Erythroblast (primary cell): ENCODE measurements around the gene TMEM30B.
"Not testable (repeated sequence)": the region's sequence is repeated elsewhere in the genome, so short reads cannot be mapped to it uniquely, and the experiment has no call there.

Experiments used
- GATA1 ChIP-seq: IDR thresholded peaks from 2 replicates; pipeline ENCODE4 v1.6.1; 2011; ENCODE audit warnings: low read depth, mild to moderate bottlenecking, control low read depth, low read length, moderate library complexity
- POLR2A ChIP-seq: IDR thresholded peaks from 2 replicates; pipeline ENCODE4 v1.6.1; 2011; ENCODE audit warnings: mild to moderate bottlenecking, low read length

DNA sequence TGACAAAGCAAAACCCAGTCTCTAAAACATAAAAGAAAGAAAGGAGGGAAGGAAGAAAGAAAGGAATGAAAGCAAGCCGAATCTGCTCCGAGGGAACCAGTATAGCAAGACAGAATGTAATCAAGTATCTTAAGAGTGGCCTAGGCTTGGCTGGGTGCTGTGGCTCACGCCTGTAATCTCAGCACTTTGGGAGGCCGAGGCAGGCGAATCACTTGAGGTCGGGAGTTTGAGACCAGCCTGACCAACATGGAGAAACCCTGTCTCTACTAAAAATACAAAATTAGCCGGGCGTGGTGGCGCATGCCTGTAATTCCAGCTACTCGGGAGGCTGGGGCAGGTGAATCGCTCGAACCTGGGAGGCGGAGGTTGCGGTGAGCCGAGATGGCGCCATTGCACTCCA is 39.0 kb upstream of the TMEM30B start:
- TF ChIP-seq POLR2A, GATA1: not testable (repeated sequence)
